Skeletal muscle satellite cell (primary cell): ENCODE data around the gene EEF2K.

Experiments
- H3K27me3 ChIP-seq: 2 replicates; pipeline ENCODE4 v1.7.0; 2013; ENCODE audit warnings: low read length; ENCODE audit not compliant: control insufficient read depth, insufficient read depth
- H3K36me3 ChIP-seq: 2 replicates; pipeline ENCODE4 v1.7.0; 2013; ENCODE audit warnings: mild to moderate bottlenecking, control low read depth, low read length; ENCODE audit not compliant: insufficient read depth
- H3K4me1 ChIP-seq: 2 replicates; pipeline ENCODE4 v1.7.0; 2013; ENCODE audit warnings: low read length; ENCODE audit not compliant: control insufficient read depth, insufficient read depth
- H3K4me2 ChIP-seq: 2 replicates; pipeline ENCODE4 v1.7.0; 2013; ENCODE audit warnings: mild to moderate bottlenecking, low read length
- H3K4me3 ChIP-seq: 2 replicates; pipeline ENCODE4 v1.7.0; 2013; ENCODE audit warnings: low read length
- H3K9ac ChIP-seq: 2 replicates; pipeline ENCODE4 v1.7.0; 2013; ENCODE audit warnings: mild to moderate bottlenecking, low read depth, low read length, moderate library complexity
- H3K9me3 ChIP-seq: replicated peaks from 2 replicates; pipeline ENCODE4 v1.7.0; 2013; ENCODE audit warnings: mild to moderate bottlenecking, control low read depth, low read length

Gene EEF2K

GRCh38 chr16:22333457-22333994 is 127.4 kb downstream of the EEF2K start:
- Histone ChIP-seq H3K9ac (no peak overlapping the region), H3K27me3 (no peaks in the 10 kb centered on the region), H3K9me3 (no peaks in the 10 kb centered on the region), H3K4me2 (no peak overlapping the region), H3K4me3 (no peak overlapping the region), H3K4me1 (no peaks in the 10 kb centered on the region), H3K36me3 (peaks cover 72% of the 10 kb centered on the region)

GRCh38 chr16:22335668-22336246 is 129.7 kb downstream of the EEF2K start:
- Histone ChIP-seq H3K27me3 (no peaks in the 10 kb centered on the region), H3K4me2 (no peak overlapping the region), H3K36me3 (peaks cover 61% of the 10 kb centered on the region), H3K9me3 (no peaks in the 10 kb centered on the region), H3K4me1 (no peaks in the 10 kb centered on the region), H3K9ac (no peak overlapping the region), H3K4me3 (no peak overlapping the region)

- Histone ChIP-seq H3K36me3 (peaks cover 66% of the 10 kb centered on the region), H3K9me3 (no peaks in the 10 kb centered on the region), H3K9ac (no peak overlapping the region), H3K4me3 (no peak overlapping the region), H3K4me1 (no peaks in the 10 kb centered on the region), H3K27me3 (no peaks in the 10 kb centered on the region), H3K4me2 (no peak overlapping the region)
Observed at GRCh38 chr16:22336581-22336980, 130.5 kb downstream of the EEF2K start.

GRCh38 chr16:22337045-22337444 is 131.0 kb downstream of the EEF2K start:
- no peak overlapping the region for H3K4me2 ChIP-seq
- no peak overlapping the region for H3K4me3 ChIP-seq
- peaks cover 61% of the 10 kb centered on the region for H3K36me3 ChIP-seq
- H3K9me3 ChIP-seq, result no peaks in the 10 kb centered on the region
- no peak overlapping the region for H3K9ac ChIP-seq
- H3K27me3 ChIP-seq, result no peaks in the 10 kb centered on the region
- no peaks in the 10 kb centered on the region for H3K4me1 ChIP-seq

- no peak overlapping the region for H3K4me2 ChIP-seq
- no peaks in the 10 kb centered on the region for H3K4me1 ChIP-seq
- no peaks in the 10 kb centered on the region for H3K27me3 ChIP-seq
- H3K36me3 ChIP-seq, result peaks cover 58% of the 10 kb centered on the region
- H3K9ac ChIP-seq, result no peak overlapping the region
- H3K4me3 ChIP-seq, result no peak overlapping the region
- H3K9me3 ChIP-seq, result no peaks in the 10 kb centered on the region
Observed at GRCh38 chr16:22337849-22338635, 132.0 kb downstream of the EEF2K start.
